ENCODE measurements around the gene PFN3. TPM values are rescaled to one million over a fixed set of nuclear protein-coding genes. Genes with fewer than 3 reads are reported as not detected.

The PFN3 gene
- not detected in 2 replicates for total RNA-seq

- DNase-seq (ENCODE audit: low read depth) = peak; percentile 45
- TF ChIP-seq CTCF (IDR thresholded peaks at IDR 0.05; ENCODE audit: insufficient read depth, low read depth, low read length) = no peak
- no peak within 1 kb of the TSS for H3K4me3 ChIP-seq (ENCODE audit: low read depth, low read length)
These were observed at the start of gene PFN3 for GRCh38 chr5:177399997-177400868. Gene PFN3, minus strand, starts transcription at chr5:177400661. Its CDS starts 85 bp downstream, at chr5:177400576.

- no peak for DNase-seq (ENCODE audit: low read depth)
- no peak overlapping the region for H3K4me3 ChIP-seq (ENCODE audit: low read depth, low read length)
- TF ChIP-seq CTCF (IDR thresholded peaks at IDR 0.05; ENCODE audit: insufficient read depth, low read depth, low read length) = no peak
These were observed 48.9 kb upstream of the PFN3 start for GRCh38 chr5:177449140-177450061.

GRCh38 chr5:177448244-177448950, 47.9 kb upstream of the PFN3 start:
- no peak for TF ChIP-seq CTCF (IDR thresholded peaks at IDR 0.05; ENCODE audit: insufficient read depth, low read depth, low read length)
- no peak overlapping the region for H3K4me3 ChIP-seq (ENCODE audit: low read depth, low read length)
- DNase-seq (ENCODE audit: low read depth) = no peak

GRCh38 chr5:177447611-177448243, 47.3 kb upstream of the PFN3 start:
- peak; percentile 67 for DNase-seq (ENCODE audit: low read depth)
- H3K4me3 ChIP-seq (ENCODE audit: low read depth, low read length) = peak overlapping the region; percentile 23
- no peak for TF ChIP-seq CTCF (IDR thresholded peaks at IDR 0.05; ENCODE audit: insufficient read depth, low read depth, low read length)

- TF ChIP-seq CTCF (IDR thresholded peaks at IDR 0.05; ENCODE audit: insufficient read depth, low read depth, low read length) = no peak
- DNase-seq (ENCODE audit: low read depth) = peak; percentile 42
These were observed 46.7 kb upstream of the PFN3 start for GRCh38 chr5:177447066-177447610.

More at GRCh38 chr5:177447066-177447610, 46.7 kb upstream of the PFN3 start:
- peak overlapping the region; percentile 72 for H3K4me3 ChIP-seq (ENCODE audit: low read depth, low read length)

All from fibroblast of villous mesenchyme (primary cell).